Esophagus muscularis mucosa (tissue), 4 donors: ENCODE results near the gene PSMG4. TPM values are rescaled to one million over a fixed set of nuclear protein-coding genes. Genes with fewer than 3 reads are reported as not detected.

Experiments
- DNase-seq: peaks from one replicate; pipeline ENCODE4 v3.0.0-alpha.2; 2017; ENCODE audit errors: extremely low spot score
- H3K27ac ChIP-seq, 4 donors: fragments of 200-600 bp; sonication (generic); replicated peaks in 1 of 4; 1 replicate in 3 of 4; 2 replicates in 1 of 4; pipeline ENCODE4 v1.5.1; 2016 to 2019; ENCODE audit warnings: mild to moderate bottlenecking in 1 of 4
- H3K27me3 ChIP-seq, 4 donors: fragments of 200-600 bp; sonication (generic); one replicate each; pipeline versions ENCODE4 v1.5.1 to v1.6.0; 2016 to 2019
- H3K36me3 ChIP-seq, 4 donors: fragments of 200-600 bp; sonication (generic); one replicate each; pipeline ENCODE4 v1.5.1; 2016 to 2019
- H3K4me1 ChIP-seq, 4 donors: fragments of 200-600 bp; sonication (generic); one replicate each; pipeline ENCODE4 v1.5.1; 2016 to 2019
- H3K4me3 ChIP-seq, 4 donors: fragments of 200-600 bp; sonication (generic); 1 replicate in 2 of 4; 2 replicates in 2 of 4; pipeline ENCODE4 v1.5.1; 2016 to 2019; ENCODE audit warnings: mild to moderate bottlenecking in 4 of 4, moderate library complexity in 1 of 4
- H3K9me3 ChIP-seq, 4 donors: fragments of 200-600 bp; sonication (generic); 1 replicate in 3 of 4; 2 replicates in 1 of 4; pipeline ENCODE4 v1.5.1; 2016 to 2019
- EP300 ChIP-seq: sonication (generic); formaldehyde crosslinking; IDR thresholded peaks from one replicate; pipeline ENCODE4 v1.6.1; 2017; ENCODE audit warnings: antibody characterized with exemption
- POLR2A ChIP-seq: fragments of 450-650 bp; IDR thresholded peaks from one replicate; pipeline ENCODE4 v1.6.1; 2017; ENCODE audit warnings: antibody characterized with exemption, moderate library complexity, mild to moderate bottlenecking, low read depth
- POLR2AphosphoS5 ChIP-seq, 2 donors: sonication (generic); formaldehyde crosslinking; IDR thresholded peaks; one replicate each; pipeline ENCODE4 v1.6.1; 2017; ENCODE audit warnings: antibody characterized with exemption in 2 of 2
- WGBS: methylation state at CpG from one replicate; pipeline ENCODE4 v1.1.5; 2018; 5-methylcytosine and 5-hydroxymethylcytosine counted together
- intact Hi-C: fragments of 100-400 bp; cut with DNase I; formaldehyde crosslinking; loops from one replicate; pipeline ENCODE4 v1.15.1; 2023
- total RNA-seq, 4 donors: library from RNA; depleted of rRNA; stranded (reverse); fragments of >200 nt; gene quantifications; one replicate each; pipeline versions ENCODE4 v1.1.0 to v1.2.1, GENCODE V29; 2016
- TF ChIP-seq, protein P1 (sequence below), 3 experiments: fragments of 200-600 bp in 2 of 3; fragments of 450-650 bp in 1 of 3; sonication (generic) in 2 of 3; IDR thresholded peaks; one replicate each; pipeline ENCODE4 v1.5.1; 2017 to 2019; ENCODE audit warnings: antibody characterized with exemption in 3 of 3, mild to moderate bottlenecking in 2 of 3, moderate library complexity in 1 of 3

Gene PSMG4, protein sequence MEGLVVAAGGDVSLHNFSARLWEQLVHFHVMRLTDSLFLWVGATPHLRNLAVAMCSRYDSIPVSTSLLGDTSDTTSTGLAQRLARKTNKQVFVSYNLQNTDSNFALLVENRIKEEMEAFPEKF
- total RNA-seq: 10 to 100 TPM; 21.4 to 28.6 (median 25.7) TPM

DNA sequence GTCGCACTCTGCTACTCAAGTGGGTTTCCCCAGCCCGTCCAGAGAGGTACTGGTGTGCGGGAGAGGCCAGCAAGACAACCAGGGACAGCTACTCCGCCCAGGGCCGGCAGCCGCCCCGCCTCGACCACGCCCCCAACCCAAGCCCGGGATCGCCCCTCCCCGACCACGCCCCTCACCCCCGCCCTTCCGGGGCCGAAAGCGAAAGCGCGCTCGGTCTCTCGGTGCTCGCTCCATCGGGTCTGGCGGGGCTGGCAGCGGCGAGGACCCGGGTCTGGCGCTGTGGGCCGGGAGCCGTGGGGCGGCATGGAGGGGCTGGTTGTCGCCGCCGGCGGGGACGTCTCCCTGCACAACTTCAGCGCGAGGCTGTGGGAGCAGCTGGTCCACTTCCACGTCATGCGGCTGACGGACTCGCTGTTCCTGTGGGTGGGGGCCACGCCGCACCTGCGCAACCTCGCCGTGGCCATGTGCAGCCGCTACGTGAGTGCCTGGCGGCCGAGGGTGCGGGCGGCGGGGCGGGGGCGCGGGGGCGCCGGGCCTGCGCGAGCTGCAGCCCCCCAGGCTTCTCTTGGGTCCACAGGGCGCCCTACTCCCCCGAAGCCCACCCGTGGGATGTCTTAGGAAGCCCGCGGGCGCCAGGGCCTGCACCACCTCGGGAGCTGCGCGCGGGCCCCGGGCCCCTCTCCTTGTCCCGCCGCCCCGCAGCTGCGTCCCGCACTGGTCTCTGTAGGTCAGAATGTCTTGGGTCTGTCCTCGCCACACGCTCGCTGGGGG is at the start of gene PSMG4:
Gene PSMG4 (plus strand): TSS at position 228 of the 771 bp plus-strand sequence. CDS start 76 bp downstream, at position 304.
- peak within 1 kb of the TSS; percentile 94 to 99 (median 96) for H3K4me3 ChIP-seq
- intact Hi-C loops: no loop called here

DNA sequence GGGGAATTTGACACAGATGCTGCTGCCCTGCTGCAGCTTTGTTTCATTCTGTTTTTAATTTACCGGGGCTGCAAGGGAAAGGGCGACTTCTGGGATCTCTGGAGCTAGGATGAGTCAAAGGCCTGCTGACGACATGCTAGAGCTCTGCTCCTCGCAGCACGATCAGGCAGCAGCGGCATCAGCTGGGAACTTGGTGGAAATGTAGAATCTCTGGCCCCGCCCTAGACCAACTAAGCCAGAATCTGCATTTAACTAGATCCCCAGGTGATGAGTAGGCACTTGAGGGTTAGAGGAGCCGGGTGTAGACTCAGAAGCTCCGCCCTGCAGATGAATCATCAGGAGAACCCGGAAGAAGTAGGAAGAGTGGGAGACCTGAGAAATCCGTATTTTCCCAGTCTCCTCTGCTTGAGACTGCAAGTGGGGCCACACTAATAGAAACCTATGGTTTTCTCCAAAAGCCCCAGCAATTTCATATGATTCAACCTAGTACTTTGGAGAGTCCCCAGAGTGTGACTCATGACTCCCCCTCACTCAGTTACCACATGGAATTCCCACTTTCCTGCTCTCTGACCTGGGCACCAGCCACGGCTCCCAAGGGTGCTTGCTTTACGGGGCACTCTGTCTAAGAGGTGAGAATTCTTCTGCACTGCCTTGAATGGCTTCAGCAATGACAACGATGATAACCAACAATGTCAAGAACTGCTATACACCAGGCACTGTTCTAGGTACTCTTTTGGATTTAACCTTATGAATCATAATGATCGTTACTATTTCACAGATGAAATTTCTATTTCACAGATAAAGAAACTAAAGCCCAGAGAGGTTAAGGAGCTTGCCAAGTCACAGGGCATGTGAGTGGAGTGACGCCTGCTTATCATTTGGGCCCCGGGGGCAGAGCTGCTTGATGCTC is 49.4 kb upstream of the PSMG4 start:
- no peaks in the 10 kb centered on the region for H3K27me3 ChIP-seq
- peaks cover 0 to 40% (median 34%) of the 10 kb centered on the region in 4 donors for H3K4me1 ChIP-seq
- 62% methylated on average over 17 of the region's 17 CpGs for WGBS
- TF ChIP-seq EP300 (no peak), POLR2A (no peak)
- TF ChIP-seq, protein P1, sequence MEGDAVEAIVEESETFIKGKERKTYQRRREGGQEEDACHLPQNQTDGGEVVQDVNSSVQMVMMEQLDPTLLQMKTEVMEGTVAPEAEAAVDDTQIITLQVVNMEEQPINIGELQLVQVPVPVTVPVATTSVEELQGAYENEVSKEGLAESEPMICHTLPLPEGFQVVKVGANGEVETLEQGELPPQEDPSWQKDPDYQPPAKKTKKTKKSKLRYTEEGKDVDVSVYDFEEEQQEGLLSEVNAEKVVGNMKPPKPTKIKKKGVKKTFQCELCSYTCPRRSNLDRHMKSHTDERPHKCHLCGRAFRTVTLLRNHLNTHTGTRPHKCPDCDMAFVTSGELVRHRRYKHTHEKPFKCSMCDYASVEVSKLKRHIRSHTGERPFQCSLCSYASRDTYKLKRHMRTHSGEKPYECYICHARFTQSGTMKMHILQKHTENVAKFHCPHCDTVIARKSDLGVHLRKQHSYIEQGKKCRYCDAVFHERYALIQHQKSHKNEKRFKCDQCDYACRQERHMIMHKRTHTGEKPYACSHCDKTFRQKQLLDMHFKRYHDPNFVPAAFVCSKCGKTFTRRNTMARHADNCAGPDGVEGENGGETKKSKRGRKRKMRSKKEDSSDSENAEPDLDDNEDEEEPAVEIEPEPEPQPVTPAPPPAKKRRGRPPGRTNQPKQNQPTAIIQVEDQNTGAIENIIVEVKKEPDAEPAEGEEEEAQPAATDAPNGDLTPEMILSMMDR (IDR thresholded peaks at IDR 0.05): peak in 1 of 3 experiments; percentile 4
- no peaks in the 10 kb centered on the region for H3K9me3 ChIP-seq
- H3K4me3 ChIP-seq: no peak overlapping the region
- no peaks in the 10 kb centered on the region for H3K36me3 ChIP-seq
- intact Hi-C loops: no loop called here
- H3K27ac ChIP-seq: peak overlapping the region in 3 of 4 donors; percentile 18 to 77 (median 44)
- DNase-seq: no peak

More for the DNA sequence above, at the start of gene PSMG4:
- H3K27me3 ChIP-seq: no peaks in the 10 kb centered on the region
- peaks cover 5 to 9% (median 6%) of the 10 kb centered on the region in 4 donors for H3K36me3 ChIP-seq
- peak; percentile 88 to 89 for TF ChIP-seq POLR2AphosphoS5 (IDR thresholded peaks at IDR 0.05)
- TF ChIP-seq, protein P1 (IDR thresholded peaks at IDR 0.05): no peak
- WGBS: 0% methylated on average over 24 of the region's 80 CpGs
- peak within 1 kb of the TSS; percentile 78 to 85 (median 82) for H3K27ac ChIP-seq
- H3K4me1 ChIP-seq: peaks cover 30 to 49% (median 45%) of the 10 kb centered on the region in 4 donors
- H3K9me3 ChIP-seq: no peaks in the 10 kb centered on the region
- DNase-seq: peak; percentile 99

DNA sequence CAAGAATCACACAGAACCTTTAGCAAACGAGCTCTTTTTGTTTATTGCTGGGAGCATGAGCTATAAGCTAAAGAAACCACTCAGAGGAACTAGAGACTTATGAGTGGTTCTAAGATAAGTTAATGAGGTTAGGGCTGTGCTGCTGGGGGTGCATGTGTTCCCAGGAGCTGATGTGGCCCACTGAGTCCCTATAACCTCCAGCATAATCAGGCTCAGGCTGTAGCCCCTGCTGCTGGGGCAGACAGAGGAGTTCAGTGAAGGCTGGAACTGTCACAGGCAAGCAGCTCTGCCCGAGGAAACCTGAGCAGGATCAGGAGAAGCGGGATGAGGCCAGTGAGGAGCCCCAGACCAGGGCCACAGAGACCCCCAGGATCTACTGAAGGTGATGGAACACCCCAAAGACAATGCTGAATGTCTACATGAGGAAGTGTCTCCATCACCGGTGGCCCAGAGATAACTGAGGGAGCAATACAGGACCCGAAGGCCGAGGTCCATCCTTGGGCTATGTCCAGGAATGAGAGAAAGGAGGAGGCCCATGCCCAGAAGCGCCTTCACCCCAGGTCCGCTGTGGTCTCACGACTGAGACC is 48.6 kb upstream of the PSMG4 start:
- H3K4me1 ChIP-seq: peaks cover 0 to 40% (median 34%) of the 10 kb centered on the region in 4 donors
- no peak for DNase-seq
- H3K9me3 ChIP-seq: no peaks in the 10 kb centered on the region
- no peak overlapping the region for H3K4me3 ChIP-seq
- 89% methylated on average over 9 of the region's 9 CpGs for WGBS
- H3K27ac ChIP-seq: peak overlapping the region in 2 of 4 donors; percentile 24 to 77
- H3K36me3 ChIP-seq: no peaks in the 10 kb centered on the region
- no peaks in the 10 kb centered on the region for H3K27me3 ChIP-seq
- intact Hi-C loops: no loop called here
- TF ChIP-seq, protein P1 (IDR thresholded peaks at IDR 0.05): no peak
- no peak for TF ChIP-seq EP300
- no peak for TF ChIP-seq POLR2AphosphoS5 (IDR thresholded peaks at IDR 0.05)
- no peak for TF ChIP-seq POLR2A

DNA sequence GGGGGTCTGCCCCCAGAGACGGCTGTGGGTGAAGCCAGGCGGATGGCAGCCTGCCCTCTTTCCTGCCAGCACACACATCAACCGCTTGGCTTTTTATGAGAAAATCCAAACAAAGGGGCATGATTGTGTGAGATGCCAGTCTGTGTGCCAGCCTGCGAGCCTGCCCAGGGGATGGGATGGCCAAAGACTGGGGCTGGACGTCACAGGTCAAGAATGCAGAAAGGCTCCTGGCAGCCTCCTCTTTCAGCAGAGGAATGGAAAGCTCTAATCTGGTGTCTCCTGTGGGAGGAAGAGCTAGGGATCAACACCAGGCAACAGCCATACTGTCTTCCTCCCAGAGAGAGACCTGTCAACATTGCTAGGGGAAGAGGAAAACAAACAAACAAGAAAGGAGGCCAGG is 47.1 kb upstream of the PSMG4 start:
- Histone ChIP-seq H3K27me3 (no peaks in the 10 kb centered on the region), H3K27ac (peak overlapping the region; percentile 59 to 79 (median 72)), H3K4me1 (peaks cover 0 to 40% (median 34%) of the 10 kb centered on the region in 4 donors), H3K9me3 (no peaks in the 10 kb centered on the region), H3K36me3 (no peaks in the 10 kb centered on the region), H3K4me3 (no peak overlapping the region)
- no peak for TF ChIP-seq EP300
- peak; percentile 20 to 52 for TF ChIP-seq POLR2AphosphoS5 (IDR thresholded peaks at IDR 0.05)
- intact Hi-C loops: no loop called here
- DNase-seq: no peak
- WGBS: 60% methylated on average over 5 of the region's 5 CpGs
